GM18951 (cell line): ENCODE results near the gene ARHGAP30.
"Not testable (repeated sequence)": the region's sequence is repeated elsewhere in the genome, so short reads cannot be mapped to it uniquely, and the experiment has no call there.

Source experiments
- POLR2A ChIP-seq: IDR thresholded peaks from 4 replicates; pipeline ENCODE4 v1.6.1; 2011; ENCODE audit warnings: mild to moderate bottlenecking; ENCODE audit not compliant: insufficient read length, insufficient read depth; ENCODE audit errors: extremely low read depth
- in situ Hi-C: fragments of 300-500 bp; cut with MboI; formaldehyde crosslinking; loops from one replicate; pipeline ENCODE4 v1.12.0; 2022; ENCODE audit warnings: low sequenced_read_pairs, mixed read lengths, inconsistent platforms; ENCODE audit not compliant: unreplicated experiment

The ARHGAP30 gene

DNA sequence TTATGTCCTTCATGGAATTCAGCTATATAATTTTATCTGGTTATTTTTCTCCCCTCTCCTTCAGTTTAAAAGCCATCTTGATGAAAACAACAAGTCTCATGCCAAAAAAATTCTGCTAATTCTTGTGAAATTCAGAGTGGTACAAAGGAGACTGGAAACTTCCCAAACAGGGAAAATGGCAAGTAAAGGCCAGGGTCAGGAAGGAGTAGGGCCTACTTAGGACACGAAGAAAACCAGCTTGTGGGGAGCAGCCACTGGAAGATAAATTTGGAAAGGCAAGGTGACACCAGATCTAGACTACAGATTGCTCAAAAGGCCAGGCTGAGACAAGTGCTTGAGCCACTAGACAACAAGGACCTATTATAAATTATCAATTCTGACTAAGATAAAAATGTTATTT, 37.3 kb downstream of the ARHGAP30 start:
- no peak for TF ChIP-seq POLR2A

DNA sequence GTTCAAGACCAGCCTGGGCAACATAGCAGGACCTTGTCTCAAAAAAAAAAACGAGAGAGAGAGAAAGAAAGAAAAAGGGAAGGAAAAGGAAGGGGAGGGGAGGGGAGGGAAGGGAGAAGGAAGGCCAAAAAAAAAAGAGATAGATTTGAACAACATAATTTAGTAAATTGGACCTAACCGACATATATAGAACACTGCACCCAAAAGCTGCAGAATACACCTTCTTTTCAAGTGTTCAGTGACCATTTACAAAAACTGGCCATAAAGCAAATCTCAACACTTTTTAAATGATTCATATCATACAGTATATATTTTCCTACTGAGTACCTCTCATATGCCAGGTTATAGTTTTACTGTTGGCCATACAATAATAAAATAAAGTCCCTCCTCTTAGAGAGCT, 37.8 kb downstream of the ARHGAP30 start:
- in situ Hi-C loops: no loop called here
- TF ChIP-seq POLR2A: no peak

More for the DNA sequence above, 37.3 kb downstream of the ARHGAP30 start:
- in situ Hi-C loops: no loop called here

DNA sequence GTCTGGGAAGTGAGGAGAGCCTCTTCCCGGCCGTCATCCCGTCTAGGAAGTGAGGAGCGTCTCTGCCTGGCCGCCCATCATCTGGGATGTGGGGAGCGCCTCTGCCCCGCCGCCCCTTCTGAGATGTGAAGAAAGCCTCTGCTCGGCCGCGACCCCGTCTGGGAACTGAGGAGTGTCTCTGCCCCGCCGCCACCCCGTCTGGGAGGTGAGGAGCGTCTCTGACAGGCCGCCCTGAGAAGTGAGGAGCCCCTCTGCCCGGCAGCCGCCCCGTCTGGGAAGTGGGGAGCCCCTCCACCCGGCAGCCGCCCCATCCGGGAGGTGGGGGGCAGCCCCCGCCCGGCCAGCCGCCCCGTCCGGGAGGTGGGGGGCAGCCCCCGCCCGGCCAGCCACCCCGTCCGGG, 40.2 kb downstream of the ARHGAP30 start:
- in situ Hi-C loops: not testable (repeated sequence)

DNA sequence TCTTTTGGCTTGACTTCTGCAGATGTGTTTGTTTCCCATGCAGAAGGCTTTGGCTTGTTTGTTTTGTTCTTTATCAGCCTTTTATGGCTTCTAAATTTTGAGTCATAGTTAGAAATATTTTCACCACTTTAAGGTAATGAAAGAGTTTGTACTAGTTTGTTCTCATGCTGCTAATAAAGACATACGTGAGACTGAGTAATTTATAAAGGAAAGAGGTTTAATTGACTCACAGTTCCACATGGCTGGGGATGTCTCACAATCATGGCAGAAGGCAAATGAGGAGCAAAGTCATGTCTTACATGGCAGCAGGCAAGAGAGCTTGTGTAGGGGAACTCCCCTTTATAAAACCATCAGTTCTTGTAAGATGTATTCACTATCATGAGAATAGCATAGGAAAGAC, 42.7 kb downstream of the ARHGAP30 start:
- in situ Hi-C loops: not testable (repeated sequence)

DNA sequence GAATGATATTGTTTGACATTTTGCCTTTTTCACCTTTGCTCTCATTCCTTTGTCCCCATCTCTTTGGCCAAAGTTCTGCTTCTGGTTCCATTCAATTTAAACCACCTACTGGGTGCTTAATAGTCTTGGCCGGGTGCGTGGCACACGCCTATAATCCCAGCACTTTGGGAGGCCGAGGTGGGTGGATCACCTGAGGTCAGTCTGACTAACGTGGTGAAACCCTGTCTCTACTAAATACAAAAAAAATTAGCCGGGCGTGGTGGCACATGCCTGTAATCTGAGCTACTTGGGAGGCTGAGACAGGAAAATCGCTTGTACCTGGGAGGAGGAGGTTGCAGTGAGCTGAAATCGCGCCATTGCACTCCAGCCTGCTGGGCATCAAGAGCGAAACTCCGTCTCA, 47.3 kb downstream of the ARHGAP30 start:
- in situ Hi-C loops: not testable (repeated sequence)

DNA sequence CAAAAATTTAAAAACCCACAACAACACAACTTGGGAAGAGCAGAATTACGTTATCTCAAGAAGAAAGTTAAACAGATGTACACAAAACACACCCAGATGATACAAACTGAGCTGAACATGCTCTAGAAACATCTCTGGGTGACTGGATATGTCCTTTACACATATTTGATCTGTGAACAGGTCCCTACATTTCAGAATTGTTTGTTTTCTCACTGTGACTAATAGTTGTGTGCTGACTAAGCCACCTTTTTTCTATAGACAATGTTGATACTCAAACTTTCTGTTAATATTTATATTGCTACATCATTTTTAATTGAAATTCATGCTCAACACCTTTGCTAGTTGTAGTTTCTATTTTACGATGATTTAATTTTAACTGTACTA, 47.7 kb downstream of the ARHGAP30 start:
- TF ChIP-seq POLR2A: no peak
- in situ Hi-C loops: no loop called here

DNA sequence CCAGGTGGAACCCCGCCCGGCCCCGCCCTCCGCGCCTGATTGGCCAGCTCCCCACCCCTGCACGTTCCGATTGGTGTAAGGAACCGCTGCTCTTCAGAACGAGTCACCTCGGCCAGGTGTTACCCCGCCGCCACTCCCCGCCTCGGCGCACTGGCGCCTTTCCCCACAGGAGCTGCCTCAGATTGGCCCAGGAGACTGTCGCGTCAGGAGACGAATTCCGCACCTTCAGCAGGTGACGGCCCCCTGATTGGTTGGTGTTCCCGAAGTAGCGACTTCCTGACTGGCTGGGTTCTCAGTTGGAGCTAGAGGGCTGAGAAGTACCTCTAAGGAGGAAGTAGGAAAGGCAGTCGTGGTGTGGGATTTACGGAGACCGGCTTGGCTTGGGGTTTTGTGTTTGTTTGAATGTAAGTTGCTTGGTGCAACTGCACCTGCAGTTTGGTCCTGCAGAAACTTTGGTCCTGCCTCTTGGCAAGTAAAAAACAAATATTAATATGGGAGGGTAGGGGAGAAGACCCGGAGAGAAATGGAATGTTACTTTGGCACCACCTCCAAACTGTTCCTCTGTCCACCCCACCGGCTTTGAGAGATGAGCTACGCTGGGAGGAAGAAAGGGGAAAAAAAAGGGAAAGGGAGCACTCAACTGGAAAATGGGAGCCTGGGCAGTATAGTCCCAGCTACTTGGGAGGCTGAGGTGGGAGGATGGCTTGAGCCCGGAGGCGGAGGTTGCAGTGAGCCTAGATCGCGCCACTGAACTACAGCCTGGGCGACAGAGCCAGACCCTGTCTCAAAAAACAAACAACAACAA, 48.3 kb downstream of the ARHGAP30 start:
- in situ Hi-C loops: no loop called here
- TF ChIP-seq POLR2A: peak; percentile 63

DNA sequence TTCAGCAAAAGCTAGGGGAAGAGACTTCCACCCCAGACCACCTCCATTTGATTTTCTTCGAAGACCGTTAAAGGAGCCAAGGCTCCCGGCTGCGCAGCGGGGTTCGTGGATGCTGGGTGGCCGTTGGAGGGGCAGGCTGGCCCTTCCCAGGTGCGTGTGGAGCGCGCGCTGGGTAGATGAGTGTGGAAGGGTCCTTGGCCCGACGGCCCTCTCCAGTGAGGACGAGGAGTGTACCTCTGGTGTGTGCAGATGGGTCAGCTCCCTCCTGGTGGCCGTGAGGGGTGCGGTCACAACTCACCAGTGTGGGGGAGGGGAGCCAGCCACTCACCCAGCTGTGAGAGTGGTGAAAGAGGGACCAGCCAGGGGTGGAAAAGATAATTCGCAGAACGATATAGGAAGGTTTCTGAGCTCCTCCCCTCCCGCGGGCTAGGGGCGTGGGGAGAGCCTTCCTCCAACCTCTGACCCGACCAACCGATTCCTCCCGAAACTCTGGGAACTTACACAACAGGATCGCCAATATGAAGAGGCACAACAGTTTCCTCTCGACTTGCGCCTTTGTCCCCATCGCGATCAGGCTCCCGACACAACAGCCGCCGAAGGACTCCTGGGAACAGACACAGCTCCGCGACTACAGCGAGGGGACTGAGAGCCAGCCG, 49.1 kb downstream of the ARHGAP30 start, which contains the start of gene F11R:
F11R (minus strand) TSS at position 644 of the 656 bp plus-strand sequence; CDS start at position 565, 79 bp downstream.
- TF ChIP-seq POLR2A: no peak
- in situ Hi-C loops: no loop called here

DNA sequence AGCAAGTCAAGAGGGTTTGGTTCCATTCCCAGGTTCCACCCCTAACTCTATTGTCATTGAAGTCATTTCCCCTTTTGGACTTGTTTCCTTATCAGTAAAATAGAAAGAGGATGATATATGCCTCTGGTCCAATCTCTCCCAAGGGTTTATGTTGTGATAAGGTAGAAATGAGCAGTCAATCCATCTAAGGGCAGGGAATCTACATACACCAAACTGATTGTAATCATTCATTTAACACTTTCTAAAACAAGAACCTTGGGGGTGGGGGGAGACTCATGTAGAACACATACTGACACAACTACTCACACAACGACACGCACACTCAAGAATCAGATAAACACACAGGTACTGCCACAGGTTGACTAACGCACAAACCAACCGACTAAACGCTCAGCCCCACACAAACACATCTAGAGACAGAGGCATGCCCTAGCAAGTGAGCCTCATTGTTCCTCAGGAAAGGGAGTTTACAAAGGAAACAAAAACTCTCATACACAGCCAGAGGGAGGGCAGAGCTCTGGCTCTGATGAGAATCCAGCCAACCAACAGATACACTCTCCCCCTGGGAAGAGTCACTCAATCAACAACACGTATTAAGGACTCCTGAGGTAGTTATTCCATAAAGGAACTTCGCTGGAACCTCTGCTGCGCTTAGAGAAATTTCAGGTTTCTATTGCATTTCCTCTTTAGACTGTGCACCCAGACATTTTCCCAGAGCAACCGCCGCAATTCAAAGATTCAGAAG, 49.8 kb downstream of the ARHGAP30 start:
- no peak for TF ChIP-seq POLR2A
- in situ Hi-C loops: no loop called here

DNA sequence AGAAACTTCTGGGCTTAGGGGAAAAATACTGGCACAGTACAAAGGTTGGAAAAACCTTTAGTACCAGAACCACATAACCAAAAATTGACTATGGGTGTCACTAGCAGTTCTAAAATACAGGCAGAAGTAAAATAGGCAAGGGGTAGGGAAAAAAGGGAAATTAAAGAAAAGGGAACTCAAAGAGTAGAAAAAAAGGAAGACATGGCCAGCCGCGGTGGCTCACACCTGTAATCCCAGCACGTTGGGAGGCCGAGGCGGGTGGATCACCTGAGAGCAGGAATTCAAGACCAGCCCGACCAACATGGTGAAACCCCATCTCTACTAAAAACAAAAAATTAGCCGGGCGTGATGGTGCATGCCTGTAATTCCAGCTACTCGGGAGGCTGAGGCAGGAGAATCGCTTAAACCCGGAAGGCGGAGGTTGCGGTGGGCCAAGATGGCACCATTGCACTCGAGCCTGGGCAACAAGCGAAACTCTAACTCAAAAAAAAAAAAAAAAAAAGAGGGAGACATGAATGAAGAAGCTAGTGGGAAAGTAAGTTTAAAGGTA, 50.5 kb downstream of the ARHGAP30 start:
- in situ Hi-C loops: not testable (repeated sequence)

DNA sequence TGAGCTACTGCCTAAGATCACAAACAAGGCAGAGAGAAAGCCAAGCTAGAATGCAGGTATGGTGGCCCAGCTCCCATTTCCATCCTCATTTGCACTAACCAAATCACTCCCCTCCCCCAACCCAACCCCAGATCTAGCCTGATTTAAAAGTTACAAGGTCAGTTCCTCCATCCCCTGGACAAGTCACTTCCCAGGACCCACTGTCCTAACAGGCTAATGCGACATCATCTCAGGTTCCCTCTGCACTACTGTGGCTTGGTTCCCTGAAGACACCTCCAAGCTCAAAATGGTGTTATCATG, 51.1 kb downstream of the ARHGAP30 start:
- in situ Hi-C loops: no loop called here
- no peak for TF ChIP-seq POLR2A

DNA sequence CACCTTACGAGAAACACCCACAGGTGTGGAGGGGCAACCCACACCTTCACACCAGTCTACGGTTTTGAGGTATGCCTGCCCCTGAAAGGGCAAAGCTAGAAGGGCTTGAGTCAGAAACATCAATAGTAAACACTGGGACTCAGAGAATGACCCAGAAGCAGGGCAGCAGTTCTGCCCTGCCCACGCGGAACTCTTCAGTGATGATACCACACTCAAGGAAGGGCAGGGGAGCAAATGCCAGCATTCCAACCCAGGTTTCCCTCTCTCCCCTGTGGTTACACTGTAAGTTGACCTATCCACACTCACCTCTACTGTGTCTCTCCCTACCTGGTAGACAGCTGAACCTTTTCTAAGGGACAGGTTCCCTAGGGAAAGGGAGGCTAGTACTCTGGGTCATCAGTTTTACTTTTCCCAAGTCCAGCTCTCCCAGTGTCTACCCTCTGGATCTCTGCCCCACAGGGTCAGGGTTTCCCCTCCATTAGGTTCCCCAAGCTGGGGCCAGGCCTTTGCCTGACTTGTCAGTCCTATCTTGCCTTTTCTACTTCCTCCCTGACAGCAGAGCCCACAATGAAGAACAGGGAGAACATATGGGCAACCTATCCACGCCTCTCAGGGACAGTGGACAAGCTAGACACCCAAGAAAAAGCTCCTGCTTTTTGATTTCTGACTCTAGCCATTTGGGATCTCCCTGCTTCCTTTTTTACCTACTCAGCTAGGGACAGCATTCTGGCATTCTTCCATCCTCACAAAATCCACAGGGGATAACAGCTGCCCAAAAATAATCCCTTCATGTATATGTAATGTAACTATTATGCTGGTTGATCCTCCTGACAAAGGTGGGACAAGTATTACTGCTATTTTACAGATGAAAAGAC, 51.7 kb downstream of the ARHGAP30 start:
- no peak for TF ChIP-seq POLR2A
- in situ Hi-C loops: no loop called here

DNA sequence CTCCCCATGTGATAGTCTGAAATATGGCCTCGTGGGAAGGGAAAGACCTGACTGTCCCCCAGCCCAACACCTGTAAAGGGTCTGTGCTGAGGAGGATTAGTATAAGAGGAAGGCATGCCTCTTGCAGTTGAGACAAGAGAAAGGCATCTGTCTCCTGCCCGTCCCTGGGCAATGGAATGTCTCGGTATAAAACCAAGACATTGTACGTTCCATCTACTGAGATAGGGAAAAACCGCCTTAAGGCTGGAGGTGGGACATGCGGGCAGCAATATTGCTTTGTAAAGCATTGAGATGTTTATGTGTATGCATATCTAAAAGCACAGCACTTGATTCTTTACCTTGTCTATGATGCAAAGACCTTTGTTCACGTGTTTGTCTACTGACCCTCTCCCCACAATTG, 52.5 kb downstream of the ARHGAP30 start:
- in situ Hi-C loops: not testable (repeated sequence)

DNA sequence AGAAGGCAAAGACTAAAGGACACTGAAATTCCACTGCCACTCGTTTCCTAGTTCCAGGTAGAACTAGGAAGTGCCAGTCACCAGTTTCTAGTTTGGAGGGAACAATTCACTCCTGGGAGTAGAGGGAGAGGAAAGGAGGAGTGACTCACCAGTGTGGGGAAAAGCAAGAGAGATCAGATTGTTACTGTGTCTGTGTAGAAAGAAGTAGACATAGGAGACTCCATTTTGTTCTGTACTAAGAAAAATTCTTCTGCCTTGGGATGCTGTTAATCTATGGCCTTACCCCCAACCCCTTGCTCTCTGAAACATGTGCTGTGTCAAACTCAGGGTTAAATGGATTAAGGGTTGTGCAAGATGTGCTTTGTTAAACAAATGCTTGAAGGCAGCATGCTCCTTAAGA, 53.0 kb downstream of the ARHGAP30 start:
- in situ Hi-C loops: not testable (repeated sequence)
